Chondrocyte (in vitro differentiated cells): ENCODE measurements around the gene KMT2E. TPM values are rescaled to one million over a fixed set of nuclear protein-coding genes. Genes with fewer than 3 reads are reported as not detected.
A peak's percentile ranks its signal among the peaks of the same experiment; 100 is the strongest.

ENCODE experiments used
- DNase-seq: peaks from one replicate; pipeline ENCODE4 v3.0.0; 2021; ENCODE audit warnings: mixed read lengths, low spot score
- H3K27ac Mint-ChIP-seq: one replicate; pipeline ENCODE4 v1.8.0; 2021; ENCODE audit warnings: mild to moderate bottlenecking, moderate library complexity, mixed read lengths; ENCODE audit not compliant: unreplicated experiment
- H3K27me3 Mint-ChIP-seq: 2 replicates; pipeline ENCODE4 v1.8.0; 2021; ENCODE audit warnings: low read depth, mixed read lengths
- H3K36me3 Mint-ChIP-seq: 2 replicates; pipeline ENCODE4 v1.8.0; 2021; ENCODE audit warnings: low read depth, mixed read lengths
- H3K4me1 Mint-ChIP-seq: 2 replicates; pipeline ENCODE4 v1.8.0; 2021; ENCODE audit warnings: low read depth, mild to moderate bottlenecking, mixed read lengths
- H3K4me3 Mint-ChIP-seq: one replicate; pipeline ENCODE4 v1.8.0; 2021; ENCODE audit warnings: mild to moderate bottlenecking, moderate library complexity, mixed read lengths; ENCODE audit not compliant: unreplicated experiment
- H3K9me3 Mint-ChIP-seq: 2 replicates; pipeline ENCODE4 v1.8.0; 2021; ENCODE audit warnings: low read depth, mixed read lengths
- CTCF ChIP-seq: fragments of 200-600 bp; sonication (generic); IDR thresholded peaks from 2 replicates; pipeline ENCODE4 v1.5.0; 2021; ENCODE audit warnings: antibody characterized with exemption, mild to moderate bottlenecking, moderate library complexity
- total RNA-seq: library from RNA; stranded (reverse); gene quantifications from 3 replicates; pipeline ENCODE4 v1.2.1, GENCODE V29; 2021

KMT2E gene
- total RNA-seq, 1 donor from 2014 or later: 63.1 TPM

- Mint-ChIP-seq H3K27me3 (no peaks in the 10 kb centered on the region), H3K4me1 (peaks cover 29% of the 10 kb centered on the region), H3K36me3 (peaks cover 25% of the 10 kb centered on the region), H3K9me3 (no peaks in the 10 kb centered on the region), H3K4me3 (no peak overlapping the region), H3K27ac (peak overlapping the region; percentile 76)
- TF ChIP-seq CTCF: no peak
- DNase-seq: no peak
These were observed 92.5 kb downstream of the KMT2E start for GRCh38 chr7:105106473-105106872.

GRCh38 chr7:105107458-105107857 is 93.5 kb downstream of the KMT2E start:
- H3K36me3 Mint-ChIP-seq: peaks cover 32% of the 10 kb centered on the region
- no peaks in the 10 kb centered on the region for H3K9me3 Mint-ChIP-seq
- TF ChIP-seq CTCF: no peak
- no peak overlapping the region for H3K4me3 Mint-ChIP-seq
- H3K4me1 Mint-ChIP-seq: peaks cover 30% of the 10 kb centered on the region
- no peak overlapping the region for H3K27ac Mint-ChIP-seq
- no peak for DNase-seq
- no peaks in the 10 kb centered on the region for H3K27me3 Mint-ChIP-seq

GRCh38 chr7:105112440-105113418 is 98.7 kb downstream of the KMT2E start:
- H3K4me3 Mint-ChIP-seq: no peak overlapping the region
- peak overlapping the region; percentile 67 for H3K27ac Mint-ChIP-seq
- peaks cover 5% of the 10 kb centered on the region for H3K4me1 Mint-ChIP-seq
- H3K9me3 Mint-ChIP-seq: no peaks in the 10 kb centered on the region
- no peak for TF ChIP-seq CTCF
- peaks cover 30% of the 10 kb centered on the region for H3K36me3 Mint-ChIP-seq
- H3K27me3 Mint-ChIP-seq: no peaks in the 10 kb centered on the region
- DNase-seq: no peak

- no peaks in the 10 kb centered on the region for H3K27me3 Mint-ChIP-seq
- no peak overlapping the region for H3K4me3 Mint-ChIP-seq
- no peak for TF ChIP-seq CTCF
- H3K27ac Mint-ChIP-seq: no peak overlapping the region
- H3K36me3 Mint-ChIP-seq: peaks cover 10% of the 10 kb centered on the region
- no peaks in the 10 kb centered on the region for H3K9me3 Mint-ChIP-seq
- no peaks in the 10 kb centered on the region for H3K4me1 Mint-ChIP-seq
- no peak for DNase-seq
These were observed 104.9 kb downstream of the KMT2E start for GRCh38 chr7:105118612-105119600.

- Mint-ChIP-seq H3K27ac (no peak overlapping the region), H3K36me3 (peaks cover 10% of the 10 kb centered on the region), H3K27me3 (no peaks in the 10 kb centered on the region), H3K4me1 (peaks cover 5% of the 10 kb centered on the region), H3K4me3 (no peak overlapping the region), H3K9me3 (no peaks in the 10 kb centered on the region)
- TF ChIP-seq CTCF: no peak
- DNase-seq: no peak
These were observed 108.6 kb downstream of the KMT2E start for GRCh38 chr7:105122619-105123018.
